HepG2 (cell line): Measurements from ENCODE around the gene MRPS10. TPM values are rescaled to one million over a fixed set of nuclear protein-coding genes. Genes with fewer than 3 reads are reported as not detected.

Experiments used
- DNMT1 ChIP-seq: sonication (generic); formaldehyde crosslinking; IDR thresholded peaks from 2 replicates; pipeline ENCODE4 v1.5.1; 2020; ENCODE audit warnings: mild to moderate bottlenecking, missing genetic modification reagents
- FOXK1 ChIP-seq: sonication (generic); formaldehyde crosslinking; IDR thresholded peaks from 2 replicates; pipeline ENCODE4 v1.4.0; 2020; ENCODE audit warnings: low read depth, missing genetic modification reagents, borderline replicate concordance
- KDM3A ChIP-seq: IDR thresholded peaks from 2 replicates; pipeline ENCODE4 v1.6.1; 2018; ENCODE audit warnings: low read depth, missing compliant biosample characterization
- KIAA2018 ChIP-seq: sonication (generic); formaldehyde crosslinking; IDR thresholded peaks from 2 replicates; pipeline ENCODE4 v1.5.0; 2020; ENCODE audit warnings: mild to moderate bottlenecking, missing genetic modification reagents, borderline replicate concordance
- MXD1 ChIP-seq: sonication (generic); formaldehyde crosslinking; IDR thresholded peaks from 2 replicates; pipeline ENCODE4 v1.4.0; 2020; ENCODE audit warnings: mild to moderate bottlenecking, missing genetic modification reagents
- NR2F6 ChIP-seq, 2 experiments: IDR thresholded peaks; 2 replicates each; pipeline ENCODE4 v1.6.1; 2016; ENCODE audit warnings: antibody characterized with exemption in 1 of 2, mild to moderate bottlenecking in 1 of 2
- NRL ChIP-seq: sonication (generic); formaldehyde crosslinking; IDR thresholded peaks from 2 replicates; pipeline ENCODE4 v1.5.0; 2020; ENCODE audit warnings: missing genetic modification reagents, mild to moderate bottlenecking, moderate library complexity, borderline replicate concordance
- PRMT3 ChIP-seq: sonication (generic); formaldehyde crosslinking; IDR thresholded peaks from 2 replicates; pipeline ENCODE4 v1.8.1; 2022; ENCODE audit warnings: low read depth, mild to moderate bottlenecking, moderate library complexity, missing genetic modification reagents, borderline replicate concordance
- RAD51 ChIP-seq: fragments of 450-650 bp; IDR thresholded peaks from 2 replicates; pipeline ENCODE4 v1.6.1; 2016; ENCODE audit warnings: borderline replicate concordance
- SMC3 ChIP-seq: IDR thresholded peaks from 2 replicates; pipeline ENCODE4 v1.6.1; 2011; ENCODE audit warnings: low read length, improper control_type of control experiment
- TBX2 ChIP-seq: sonication (generic); formaldehyde crosslinking; IDR thresholded peaks from 2 replicates; pipeline ENCODE4 v1.5.0; 2020; ENCODE audit warnings: missing genetic modification reagents, mild to moderate bottlenecking, borderline replicate concordance
- ZNF280B ChIP-seq: sonication (generic); formaldehyde crosslinking; IDR thresholded peaks from 2 replicates; pipeline ENCODE4 v1.5.0; 2020; ENCODE audit warnings: missing genetic modification reagents, mild to moderate bottlenecking, borderline replicate concordance
- ZNF282 ChIP-seq: fragments of 450-650 bp; IDR thresholded peaks from 2 replicates; pipeline ENCODE4 v1.6.1; 2018; ENCODE audit not compliant: partially characterized antibody
- ZNF607 ChIP-seq: sonication (generic); formaldehyde crosslinking; IDR thresholded peaks from 2 replicates; pipeline ENCODE4 v1.5.1; 2020; ENCODE audit warnings: missing genetic modification reagents, mild to moderate bottlenecking, borderline replicate concordance
- ZNF614 ChIP-seq: IDR thresholded peaks from 2 replicates; pipeline ENCODE4 v1.6.1; 2018; ENCODE audit warnings: missing biosample characterization, missing genetic modification reagents, inconsistent platforms, borderline replicate concordance
- polyA plus RNA-seq, 8 experiments: library from polyadenylated mRNA; depleted of rRNA in 3 of 8; stranded (reverse) in 7 of 8; unstranded in 1 of 8; fragments of >200 nt; fragmentation: Illumina TruSeq in 4 of 8; extraction: Trizol in 4 of 8; gene quantifications; 2 replicates each; pipeline versions ENCODE4 v1.2.1 to v1.2.3, GENCODE V29; 2011 to 2016; ENCODE audit warnings: low read depth in 4 of 8, missing spikeins in 1 of 8, mixed read lengths in 1 of 8; ENCODE audit not compliant: insufficient read depth in 1 of 8
- total RNA-seq, 5 experiments: library from RNA; depleted of rRNA; stranded (reverse); fragments of >200 nt; fragmentation: Illumina TruSeq; extraction: Trizol; gene quantifications; 2 replicates each; pipeline ENCODE4 v1.2.3, GENCODE V29; 2016; ENCODE audit warnings: low read depth in 1 of 5

The MRPS10 gene
- total and polyA plus RNA-seq, 2 of the 13 experiments (the other 11 are each of a cell fraction or from before 2014, with no cell fraction given): 31.7 to 54.6 TPM

GRCh38 chr6:42166444-42167141, 51.1 kb downstream of the MRPS10 start (continued):
- TF ChIP-seq KIAA2018 (CRISPR knock-in tag) (no peak), ZNF607 (CRISPR knock-in tag) (peak; percentile 67; the same call in 1 of the 2 replicates), FOXK1 (0 out of 2 replicates have a peak, but pooled peaks have one; percentile 31), NRL (CRISPR knock-in tag) (peak; percentile 68; the same call in 1 of the 2 replicates), ZNF614 (CRISPR knock-in tag) (0 out of 2 replicates have a peak, but pooled peaks have one; percentile 29), ZNF282 (no peak), ZNF280B (0 out of 2 replicates have a peak, but pooled peaks have one; percentile 20), RAD51 (no peak), PRMT3 (no peak), MXD1 (CRISPR knock-in tag) (peak; percentile 50; the same call in 1 of the 2 replicates), KDM3A (CRISPR knock-in tag) (peak; percentile 72; the same call in 1 of the 2 replicates), NR2F6 (IDR thresholded peaks at IDR 0.05) (no peak), NR2F6 (CRISPR knock-in tag; IDR thresholded peaks at IDR 0.05) (peak; percentile 10; the same call in 1 of the 2 replicates), DNMT1 (CRISPR knock-in tag) (no peak), TBX2 (CRISPR knock-in tag) (peak; percentile 33; the same call in 1 of the 2 replicates), SMC3 (peak; percentile 90)
